H1 (cell line): ENCODE results near the gene ZRANB1. TPM values are rescaled to one million over a fixed set of nuclear protein-coding genes. Genes with fewer than 3 reads are reported as not detected.

Source experiments
- polyA plus RNA-seq, 7 experiments: library from polyadenylated mRNA; depleted of rRNA in 3 of 7; stranded (reverse) in 5 of 7; unstranded in 2 of 7; fragments of >200 nt in 5 of 7; fragments of 200-250 nt in 2 of 7; gene quantifications; 1 replicate in 5 of 7; 2 replicates in 1 of 7; 4 replicates in 1 of 7; pipeline versions ENCODE4 v1.2.1 to v1.2.3, GENCODE V29; 2011 to 2013; ENCODE audit warnings: missing spikeins in 2 of 7, mixed read lengths in 2 of 7
- total RNA-seq: library from RNA; stranded (reverse); fragmentation: NEBNext Ultra II Directional; extraction: Animal tissue kit (Norgen Biotek cat#: 25700); gene quantifications from 2 replicates; pipeline ENCODE4 v1.2.1, GENCODE V29; 2021
- TF ChIP-seq, protein P1 (sequence below): fragments of 300-600 bp; sonication (generic); IDR thresholded peaks from 2 replicates; pipeline ENCODE4 v1.7.1; 2012; ENCODE audit warnings: low read length, moderate library complexity, mild to moderate bottlenecking, inconsistent platforms; ENCODE audit not compliant: insufficient replicate concordance

The ZRANB1 gene
- total and polyA plus RNA-seq, 2 of the 8 experiments (the other 6 are each of a cell fraction or from before 2014, with no cell fraction given): 6.1 to 19.9 TPM

DNA sequence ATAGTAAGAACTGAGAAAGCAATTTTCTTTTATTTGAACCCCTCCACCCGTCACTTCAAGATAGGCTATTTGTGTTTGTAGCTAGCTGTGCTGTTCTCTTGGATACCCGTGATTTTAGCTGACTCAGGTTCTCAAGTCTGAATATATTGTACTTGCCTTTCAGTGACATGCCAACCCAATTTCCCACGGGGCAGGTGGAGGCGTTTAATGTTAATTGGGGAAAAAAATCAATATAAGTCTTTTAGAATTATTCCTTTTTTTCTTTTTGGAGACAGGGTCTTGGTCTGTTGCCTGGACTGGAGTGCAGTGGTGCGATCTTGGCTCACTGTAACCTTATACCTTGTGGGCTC, 36.4 kb downstream of the ZRANB1 start (continued):
- TF ChIP-seq, protein P1, sequence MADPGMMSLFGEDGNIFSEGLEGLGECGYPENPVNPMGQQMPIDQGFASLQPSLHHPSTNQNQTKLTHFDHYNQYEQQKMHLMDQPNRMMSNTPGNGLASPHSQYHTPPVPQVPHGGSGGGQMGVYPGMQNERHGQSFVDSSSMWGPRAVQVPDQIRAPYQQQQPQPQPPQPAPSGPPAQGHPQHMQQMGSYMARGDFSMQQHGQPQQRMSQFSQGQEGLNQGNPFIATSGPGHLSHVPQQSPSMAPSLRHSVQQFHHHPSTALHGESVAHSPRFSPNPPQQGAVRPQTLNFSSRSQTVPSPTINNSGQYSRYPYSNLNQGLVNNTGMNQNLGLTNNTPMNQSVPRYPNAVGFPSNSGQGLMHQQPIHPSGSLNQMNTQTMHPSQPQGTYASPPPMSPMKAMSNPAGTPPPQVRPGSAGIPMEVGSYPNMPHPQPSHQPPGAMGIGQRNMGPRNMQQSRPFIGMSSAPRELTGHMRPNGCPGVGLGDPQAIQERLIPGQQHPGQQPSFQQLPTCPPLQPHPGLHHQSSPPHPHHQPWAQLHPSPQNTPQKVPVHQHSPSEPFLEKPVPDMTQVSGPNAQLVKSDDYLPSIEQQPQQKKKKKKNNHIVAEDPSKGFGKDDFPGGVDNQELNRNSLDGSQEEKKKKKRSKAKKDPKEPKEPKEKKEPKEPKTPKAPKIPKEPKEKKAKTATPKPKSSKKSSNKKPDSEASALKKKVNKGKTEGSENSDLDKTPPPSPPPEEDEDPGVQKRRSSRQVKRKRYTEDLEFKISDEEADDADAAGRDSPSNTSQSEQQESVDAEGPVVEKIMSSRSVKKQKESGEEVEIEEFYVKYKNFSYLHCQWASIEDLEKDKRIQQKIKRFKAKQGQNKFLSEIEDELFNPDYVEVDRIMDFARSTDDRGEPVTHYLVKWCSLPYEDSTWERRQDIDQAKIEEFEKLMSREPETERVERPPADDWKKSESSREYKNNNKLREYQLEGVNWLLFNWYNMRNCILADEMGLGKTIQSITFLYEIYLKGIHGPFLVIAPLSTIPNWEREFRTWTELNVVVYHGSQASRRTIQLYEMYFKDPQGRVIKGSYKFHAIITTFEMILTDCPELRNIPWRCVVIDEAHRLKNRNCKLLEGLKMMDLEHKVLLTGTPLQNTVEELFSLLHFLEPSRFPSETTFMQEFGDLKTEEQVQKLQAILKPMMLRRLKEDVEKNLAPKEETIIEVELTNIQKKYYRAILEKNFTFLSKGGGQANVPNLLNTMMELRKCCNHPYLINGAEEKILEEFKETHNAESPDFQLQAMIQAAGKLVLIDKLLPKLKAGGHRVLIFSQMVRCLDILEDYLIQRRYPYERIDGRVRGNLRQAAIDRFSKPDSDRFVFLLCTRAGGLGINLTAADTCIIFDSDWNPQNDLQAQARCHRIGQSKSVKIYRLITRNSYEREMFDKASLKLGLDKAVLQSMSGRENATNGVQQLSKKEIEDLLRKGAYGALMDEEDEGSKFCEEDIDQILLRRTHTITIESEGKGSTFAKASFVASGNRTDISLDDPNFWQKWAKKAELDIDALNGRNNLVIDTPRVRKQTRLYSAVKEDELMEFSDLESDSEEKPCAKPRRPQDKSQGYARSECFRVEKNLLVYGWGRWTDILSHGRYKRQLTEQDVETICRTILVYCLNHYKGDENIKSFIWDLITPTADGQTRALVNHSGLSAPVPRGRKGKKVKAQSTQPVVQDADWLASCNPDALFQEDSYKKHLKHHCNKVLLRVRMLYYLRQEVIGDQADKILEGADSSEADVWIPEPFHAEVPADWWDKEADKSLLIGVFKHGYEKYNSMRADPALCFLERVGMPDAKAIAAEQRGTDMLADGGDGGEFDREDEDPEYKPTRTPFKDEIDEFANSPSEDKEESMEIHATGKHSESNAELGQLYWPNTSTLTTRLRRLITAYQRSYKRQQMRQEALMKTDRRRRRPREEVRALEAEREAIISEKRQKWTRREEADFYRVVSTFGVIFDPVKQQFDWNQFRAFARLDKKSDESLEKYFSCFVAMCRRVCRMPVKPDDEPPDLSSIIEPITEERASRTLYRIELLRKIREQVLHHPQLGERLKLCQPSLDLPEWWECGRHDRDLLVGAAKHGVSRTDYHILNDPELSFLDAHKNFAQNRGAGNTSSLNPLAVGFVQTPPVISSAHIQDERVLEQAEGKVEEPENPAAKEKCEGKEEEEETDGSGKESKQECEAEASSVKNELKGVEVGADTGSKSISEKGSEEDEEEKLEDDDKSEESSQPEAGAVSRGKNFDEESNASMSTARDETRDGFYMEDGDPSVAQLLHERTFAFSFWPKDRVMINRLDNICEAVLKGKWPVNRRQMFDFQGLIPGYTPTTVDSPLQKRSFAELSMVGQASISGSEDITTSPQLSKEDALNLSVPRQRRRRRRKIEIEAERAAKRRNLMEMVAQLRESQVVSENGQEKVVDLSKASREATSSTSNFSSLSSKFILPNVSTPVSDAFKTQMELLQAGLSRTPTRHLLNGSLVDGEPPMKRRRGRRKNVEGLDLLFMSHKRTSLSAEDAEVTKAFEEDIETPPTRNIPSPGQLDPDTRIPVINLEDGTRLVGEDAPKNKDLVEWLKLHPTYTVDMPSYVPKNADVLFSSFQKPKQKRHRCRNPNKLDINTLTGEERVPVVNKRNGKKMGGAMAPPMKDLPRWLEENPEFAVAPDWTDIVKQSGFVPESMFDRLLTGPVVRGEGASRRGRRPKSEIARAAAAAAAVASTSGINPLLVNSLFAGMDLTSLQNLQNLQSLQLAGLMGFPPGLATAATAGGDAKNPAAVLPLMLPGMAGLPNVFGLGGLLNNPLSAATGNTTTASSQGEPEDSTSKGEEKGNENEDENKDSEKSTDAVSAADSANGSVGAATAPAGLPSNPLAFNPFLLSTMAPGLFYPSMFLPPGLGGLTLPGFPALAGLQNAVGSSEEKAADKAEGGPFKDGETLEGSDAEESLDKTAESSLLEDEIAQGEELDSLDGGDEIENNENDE: no peak
